Neural progenitor cell (in vitro differentiated cells): ENCODE data around the gene SLC17A9. TPM values are rescaled to one million over a fixed set of nuclear protein-coding genes. Genes with fewer than 3 reads are reported as not detected.

Source experiments
- DNase-seq: peaks from one replicate; pipeline ENCODE4 v3.0.0-alpha.2; 2016; ENCODE audit warnings: low spot score
- H2AFZ ChIP-seq: fragments of 200-600 bp; sonication (generic); replicated peaks from 2 replicates; pipeline ENCODE4 v1.6.1; 2016; ENCODE audit warnings: antibody characterized with exemption
- H3F3A ChIP-seq: fragments of 200-600 bp; sonication (generic); 2 replicates; pipeline ENCODE4 v1.6.1; 2016; ENCODE audit warnings: antibody characterized with exemption, low read depth
- H3K27ac ChIP-seq: fragments of 200-600 bp; sonication (generic); 2 replicates; pipeline ENCODE4 v1.5.1; 2016; ENCODE audit warnings: mild to moderate bottlenecking
- H3K27me3 ChIP-seq: fragments of 200-600 bp; sonication (generic); 2 replicates; pipeline ENCODE4 v1.6.1; 2016; ENCODE audit warnings: mild to moderate bottlenecking, moderate library complexity
- H3K36me3 ChIP-seq: fragments of 200-600 bp; sonication (generic); 2 replicates; pipeline ENCODE4 v1.5.1; 2016
- H3K4me1 ChIP-seq: fragments of 200-600 bp; sonication (generic); 2 replicates; pipeline ENCODE4 v1.6.1; 2016; ENCODE audit warnings: mixed run types
- H3K4me2 ChIP-seq: fragments of 200-600 bp; sonication (generic); 2 replicates; pipeline ENCODE4 v1.6.1; 2016
- H3K4me3 ChIP-seq: fragments of 200-600 bp; sonication (generic); 2 replicates; pipeline ENCODE4 v1.5.1; 2016
- H3K79me2 ChIP-seq: fragments of 200-600 bp; sonication (generic); 2 replicates; pipeline ENCODE4 v1.6.1; 2016; ENCODE audit warnings: low read depth
- H3K9ac ChIP-seq: fragments of 200-600 bp; sonication (generic); 2 replicates; pipeline ENCODE4 v1.6.1; 2016
- H3K9me3 ChIP-seq: fragments of 200-600 bp; sonication (generic); 2 replicates; pipeline ENCODE4 v1.5.1; 2016; ENCODE audit warnings: low read depth
- H4K20me1 ChIP-seq: fragments of 200-600 bp; sonication (generic); 2 replicates; pipeline ENCODE4 v1.6.1; 2016; ENCODE audit warnings: low read depth
- H3K27ac Mint-ChIP-seq: 3 replicates; pipeline ENCODE4 v1.8.0; 2021; ENCODE audit warnings: mixed read lengths
- H3K27me3 Mint-ChIP-seq: 2 replicates; pipeline ENCODE4 v1.8.0; 2022; ENCODE audit warnings: low read depth, mild to moderate bottlenecking, inconsistent platforms, moderate library complexity, mixed read lengths; ENCODE audit not compliant: insufficient read depth
- H3K36me3 Mint-ChIP-seq: 3 replicates; pipeline ENCODE4 v1.8.0; 2021; ENCODE audit warnings: mixed read lengths
- H3K4me1 Mint-ChIP-seq: 3 replicates; pipeline ENCODE4 v1.8.0; 2021; ENCODE audit warnings: mixed read lengths
- H3K4me3 Mint-ChIP-seq: 3 replicates; pipeline ENCODE4 v1.8.0; 2021; ENCODE audit warnings: mild to moderate bottlenecking, moderate library complexity, mixed read lengths
- H3K9me3 Mint-ChIP-seq: 3 replicates; pipeline ENCODE4 v1.8.0; 2020; ENCODE audit warnings: mixed read lengths
- EZH2 ChIP-seq: fragments of 200-600 bp; sonication (generic); IDR thresholded peaks from 2 replicates; pipeline ENCODE4 v1.6.1; 2017; ENCODE audit warnings: antibody characterized with exemption, mild to moderate bottlenecking, moderate library complexity
- EZH2phosphoT487 ChIP-seq: fragments of 200-600 bp; sonication (generic); IDR thresholded peaks from 2 replicates; pipeline ENCODE4 v1.6.1; 2017; ENCODE audit warnings: antibody characterized with exemption
- total RNA-seq: library from RNA; depleted of rRNA; stranded (reverse); fragments of >200 nt; gene quantifications from 2 replicates; pipeline ENCODE4 v1.2.3, GENCODE V29; 2015; ENCODE audit warnings: low replicate concordance
- TF ChIP-seq, protein P1 (sequence below): fragments of 200-600 bp; sonication (generic); IDR thresholded peaks from 2 replicates; pipeline ENCODE4 v1.5.1; 2017; ENCODE audit warnings: antibody characterized with exemption, mild to moderate bottlenecking

The SLC17A9 gene
- total RNA-seq, 1 donor from 2014 or later, result 0.17 TPM

DNA sequence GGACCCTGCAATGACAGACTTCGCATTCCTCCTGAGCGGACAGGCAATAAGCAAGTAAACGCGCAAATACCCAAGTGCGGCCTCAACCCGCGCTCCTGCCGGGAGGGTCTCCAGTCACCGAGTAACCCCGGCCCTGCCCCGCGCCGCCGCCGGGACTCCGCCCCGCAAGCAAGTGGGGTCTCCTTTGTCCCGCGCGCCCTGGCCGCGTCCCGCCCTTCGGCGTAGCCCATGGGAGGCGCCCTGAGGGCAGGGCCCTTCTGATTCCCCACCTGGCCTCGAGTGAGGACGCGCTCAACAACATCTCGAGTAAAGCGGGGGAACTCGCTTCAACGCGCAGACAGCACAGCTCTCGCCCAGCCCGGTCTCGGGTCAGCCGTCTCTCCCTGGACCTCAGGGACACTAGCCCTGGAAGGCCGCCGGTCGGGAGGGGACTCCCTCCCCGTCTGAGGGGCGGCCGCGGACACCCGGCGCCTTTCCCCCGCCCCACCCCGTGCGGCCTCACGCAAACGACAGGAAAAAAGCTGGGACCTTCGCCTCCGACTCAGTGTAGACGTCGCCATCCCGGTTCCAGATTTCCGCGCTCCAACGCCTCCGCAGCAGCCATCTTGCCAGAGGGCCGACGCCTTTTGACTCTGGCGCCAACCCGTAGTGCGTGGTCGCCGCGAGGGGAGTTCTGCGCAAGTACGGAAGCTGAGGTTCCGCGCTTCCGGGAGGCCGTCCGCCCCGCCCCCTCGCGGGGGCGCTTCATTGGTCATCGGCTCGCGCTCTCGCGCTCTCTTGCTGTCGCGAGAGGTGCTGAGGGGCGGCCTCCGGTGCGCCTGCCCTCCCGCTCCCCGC is 15.0 kb upstream of the SLC17A9 start:
- peak overlapping the region; percentile 89 for H3K27ac ChIP-seq
- H3K4me3 Mint-ChIP-seq, result no peak overlapping the region
- peak overlapping the region; percentile 77 for H3K4me2 ChIP-seq
- peaks cover 86% of the 10 kb centered on the region for H4K20me1 ChIP-seq
- peaks cover 96% of the 10 kb centered on the region for H3K79me2 ChIP-seq
- H3K27ac Mint-ChIP-seq, result peak overlapping the region; percentile 99
- peak overlapping the region; percentile 95 for H3K9ac ChIP-seq
- peak overlapping the region; percentile 81 for H3K4me3 ChIP-seq
- no peaks in the 10 kb centered on the region for H3K27me3 ChIP-seq
- H3K36me3 Mint-ChIP-seq, result peaks cover 14% of the 10 kb centered on the region
- H3K27me3 Mint-ChIP-seq, result peaks cover 5% of the 10 kb centered on the region
- H3F3A ChIP-seq, result peaks cover 34% of the 10 kb centered on the region
- H2AFZ ChIP-seq, result peak overlapping the region; percentile 64
- TF ChIP-seq EZH2 (no peak), EZH2phosphoT487 (no peak)
- TF ChIP-seq, protein P1, sequence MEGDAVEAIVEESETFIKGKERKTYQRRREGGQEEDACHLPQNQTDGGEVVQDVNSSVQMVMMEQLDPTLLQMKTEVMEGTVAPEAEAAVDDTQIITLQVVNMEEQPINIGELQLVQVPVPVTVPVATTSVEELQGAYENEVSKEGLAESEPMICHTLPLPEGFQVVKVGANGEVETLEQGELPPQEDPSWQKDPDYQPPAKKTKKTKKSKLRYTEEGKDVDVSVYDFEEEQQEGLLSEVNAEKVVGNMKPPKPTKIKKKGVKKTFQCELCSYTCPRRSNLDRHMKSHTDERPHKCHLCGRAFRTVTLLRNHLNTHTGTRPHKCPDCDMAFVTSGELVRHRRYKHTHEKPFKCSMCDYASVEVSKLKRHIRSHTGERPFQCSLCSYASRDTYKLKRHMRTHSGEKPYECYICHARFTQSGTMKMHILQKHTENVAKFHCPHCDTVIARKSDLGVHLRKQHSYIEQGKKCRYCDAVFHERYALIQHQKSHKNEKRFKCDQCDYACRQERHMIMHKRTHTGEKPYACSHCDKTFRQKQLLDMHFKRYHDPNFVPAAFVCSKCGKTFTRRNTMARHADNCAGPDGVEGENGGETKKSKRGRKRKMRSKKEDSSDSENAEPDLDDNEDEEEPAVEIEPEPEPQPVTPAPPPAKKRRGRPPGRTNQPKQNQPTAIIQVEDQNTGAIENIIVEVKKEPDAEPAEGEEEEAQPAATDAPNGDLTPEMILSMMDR, result no peak
- DNase-seq, result peak; percentile 99
- H3K9me3 Mint-ChIP-seq, result no peaks in the 10 kb centered on the region
- no peaks in the 10 kb centered on the region for H3K9me3 ChIP-seq
- H3K4me1 Mint-ChIP-seq, result peaks cover 19% of the 10 kb centered on the region
- H3K36me3 ChIP-seq, result no peaks in the 10 kb centered on the region
- peaks cover 26% of the 10 kb centered on the region for H3K4me1 ChIP-seq

DNA sequence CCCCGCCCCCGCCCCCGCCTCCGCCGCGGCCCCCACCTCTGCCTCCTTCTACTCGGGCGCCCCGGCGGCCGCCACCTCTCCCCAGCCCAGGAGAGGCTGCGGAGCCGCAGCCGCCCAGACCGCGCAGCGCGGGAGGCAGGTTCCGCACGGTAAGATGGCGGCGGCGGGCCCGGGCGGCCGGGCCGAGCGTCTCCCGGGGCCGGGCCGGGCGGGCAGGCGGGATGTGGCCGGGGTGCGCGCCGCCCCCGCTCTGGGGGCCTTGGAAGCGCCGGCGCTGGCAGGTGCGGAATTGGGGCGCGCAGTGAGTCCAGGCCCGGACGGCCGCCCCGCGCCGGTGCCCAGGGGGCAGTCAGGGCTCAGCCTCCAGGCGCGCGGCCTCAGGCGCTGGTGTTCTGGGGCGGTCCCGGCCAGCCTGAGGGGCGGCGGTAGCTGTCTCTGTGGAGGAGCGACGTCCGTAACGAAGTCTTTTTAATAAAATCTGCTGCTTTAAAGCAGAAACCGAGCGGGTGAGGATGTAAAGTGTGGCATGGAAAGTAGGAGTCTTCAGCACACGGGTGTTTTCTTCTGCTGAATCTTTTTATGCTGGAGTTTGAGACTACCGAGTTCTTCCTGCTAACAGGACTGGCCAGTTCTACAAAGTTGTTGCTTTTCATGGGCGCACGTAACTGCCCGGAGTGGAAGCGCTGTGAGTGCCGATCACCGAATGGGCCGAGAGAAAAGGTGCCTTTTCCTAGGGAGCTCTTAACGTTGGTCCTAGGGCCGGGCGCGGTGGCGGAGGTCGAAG is 14.2 kb upstream of the SLC17A9 start, which contains the start of gene GID8:
Gene GID8, plus strand, starts transcription at position 43 of the 784 bp plus-strand sequence. CDS start 3,356 bp downstream, outside the sequence.
- DNase-seq, result peak; percentile 81
- peaks cover 84% of the 10 kb centered on the region for H4K20me1 ChIP-seq
- peak within 1 kb of the TSS; percentile 95 for H3K9ac ChIP-seq
- peak within 1 kb of the TSS; percentile 81 for H3K4me3 ChIP-seq
- H3K36me3 ChIP-seq, result no peaks in the 10 kb centered on the region
- Mint-ChIP-seq H3K36me3 (peaks cover 14% of the 10 kb centered on the region), H3K27me3 (peaks cover 5% of the 10 kb centered on the region), H3K4me3 (peak within 1 kb of the TSS; percentile 98), H3K9me3 (no peaks in the 10 kb centered on the region), H3K27ac (peak within 1 kb of the TSS; percentile 99), H3K4me1 (peaks cover 19% of the 10 kb centered on the region)
- H3K4me2 ChIP-seq, result peak within 1 kb of the TSS; percentile 89
- TF ChIP-seq, protein P1, result no peak
- TF ChIP-seq EZH2phosphoT487 (no peak), EZH2 (no peak)
- H3F3A ChIP-seq, result peaks cover 26% of the 10 kb centered on the region
- H2AFZ ChIP-seq, result peak within 1 kb of the TSS; percentile 64
- H3K4me1 ChIP-seq, result peaks cover 26% of the 10 kb centered on the region
- H3K79me2 ChIP-seq, result peaks cover 96% of the 10 kb centered on the region
- no peaks in the 10 kb centered on the region for H3K27me3 ChIP-seq
- H3K9me3 ChIP-seq, result no peaks in the 10 kb centered on the region
- peak within 1 kb of the TSS; percentile 89 for H3K27ac ChIP-seq

DNA sequence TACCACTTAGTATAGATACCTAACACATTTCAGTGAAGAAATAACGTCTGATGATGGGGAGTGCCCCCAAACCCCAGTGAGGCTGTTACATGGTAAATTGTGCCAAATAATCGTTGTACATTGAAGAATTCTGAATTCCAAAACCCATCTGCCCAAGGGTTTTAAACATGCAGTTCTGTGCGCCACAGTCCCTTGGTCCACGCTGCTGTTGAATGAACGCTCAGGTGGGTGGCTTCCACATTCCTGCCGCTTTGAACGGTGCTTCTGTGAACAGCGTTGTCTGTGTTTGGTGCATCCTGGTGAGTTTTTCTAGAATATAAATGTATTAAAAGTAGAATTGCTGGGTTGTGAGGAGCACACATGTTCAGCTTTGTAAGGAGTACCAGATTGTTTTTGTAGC is 11.6 kb upstream of the SLC17A9 start:
- Histone ChIP-seq H4K20me1 (peaks cover 71% of the 10 kb centered on the region), H3K9ac (no peak overlapping the region), H3K36me3 (no peaks in the 10 kb centered on the region), H3K4me3 (no peak overlapping the region), H3K27me3 (no peaks in the 10 kb centered on the region), H3F3A (peaks cover 18% of the 10 kb centered on the region), H3K79me2 (peaks cover 72% of the 10 kb centered on the region), H2AFZ (no peak overlapping the region), H3K27ac (no peak overlapping the region), H3K9me3 (no peaks in the 10 kb centered on the region), H3K4me1 (peaks cover 18% of the 10 kb centered on the region), H3K4me2 (no peak overlapping the region)
- no peaks in the 10 kb centered on the region for H3K9me3 Mint-ChIP-seq
- TF ChIP-seq, protein P1, result no peak
- TF ChIP-seq EZH2phosphoT487 (no peak), EZH2 (no peak)
- peaks cover 5% of the 10 kb centered on the region for H3K27me3 Mint-ChIP-seq
- H3K36me3 Mint-ChIP-seq, result peaks cover 24% of the 10 kb centered on the region
- no peak for DNase-seq
- no peak overlapping the region for H3K4me3 Mint-ChIP-seq
- no peak overlapping the region for H3K27ac Mint-ChIP-seq
- H3K4me1 Mint-ChIP-seq, result peaks cover 19% of the 10 kb centered on the region
